K562 (cell line): Measurements from ENCODE around the gene TMIGD2.

ENCODE experiments used
- ATF7 ChIP-seq: fragments of 450-650 bp; IDR thresholded peaks from 2 replicates; pipeline ENCODE4 v1.7.1; 2014; ENCODE audit warnings: mild to moderate bottlenecking, moderate library complexity
- LARP7 ChIP-seq: fragments of 450-650 bp; IDR thresholded peaks from 2 replicates; pipeline ENCODE4 v1.6.1; 2016
- SP1 ChIP-seq: sonication (generic); formaldehyde crosslinking; IDR thresholded peaks from 2 replicates; pipeline ENCODE4 v1.8.1; 2022; ENCODE audit warnings: mild to moderate bottlenecking, missing genetic modification reagents

GRCh38 chr19:4327252-4327876 is 25.2 kb upstream of the TMIGD2 start:
- TF ChIP-seq SP1 (CRISPR knock-in tag) = peak; percentile 29; the same call in 1 of the 2 replicates
- TF ChIP-seq ATF7 = peak; percentile 49
- no peak for TF ChIP-seq LARP7
